ENCODE data around the gene ST7L.
A peak's percentile ranks its signal among the peaks of the same experiment; 100 is the strongest.

Gene ST7L

GRCh38 chr1:112618114-112618720, 724 bp downstream of the ST7L start:
- DNase-seq: peak; percentile 24

GRCh38 chr1:112614460-112615065, 4.4 kb downstream of the ST7L start:
- DNase-seq: no peak

GRCh38 chr1:112605633-112606327, 13.2 kb downstream of the ST7L start:
- no peak for DNase-seq

- DNase-seq: no peak
Observed at GRCh38 chr1:112603541-112603940, 15.4 kb downstream of the ST7L start.

- DNase-seq: no peak
Observed at GRCh38 chr1:112603012-112603411, 15.9 kb downstream of the ST7L start.

GRCh38 chr1:112599477-112599876, 19.5 kb downstream of the ST7L start:
- DNase-seq: no peak

GRCh38 chr1:112594208-112594876, 24.6 kb downstream of the ST7L start:
- DNase-seq: no peak

GRCh38 chr1:112589766-112590165, 29.2 kb downstream of the ST7L start:
- no peak for DNase-seq

- DNase-seq: no peak
Observed at GRCh38 chr1:112583366-112583765, 35.6 kb downstream of the ST7L start.

- DNase-seq: no peak
Observed at GRCh38 chr1:112581586-112582192, 37.3 kb downstream of the ST7L start.

GRCh38 chr1:112579801-112580510, 39.0 kb downstream of the ST7L start:
- DNase-seq: no peak

GRCh38 chr1:112576240-112576639, 42.7 kb downstream of the ST7L start:
- no peak for DNase-seq

GRCh38 chr1:112575154-112575804, 43.7 kb downstream of the ST7L start:
- no peak for DNase-seq

GRCh38 chr1:112565800-112566199, 53.1 kb downstream of the ST7L start:
- DNase-seq: no peak

- DNase-seq: no peak
Observed at GRCh38 chr1:112564081-112564480, 54.9 kb downstream of the ST7L start.

- no peak for DNase-seq
Observed at GRCh38 chr1:112563341-112563740, 55.6 kb downstream of the ST7L start.

- DNase-seq: no peak
Observed at GRCh38 chr1:112558634-112559033, 60.3 kb downstream of the ST7L start.

GRCh38 chr1:112557385-112557784, 61.6 kb downstream of the ST7L start:
- no peak for DNase-seq

GRCh38 chr1:112554411-112554810, 64.5 kb downstream of the ST7L start:
- no peak for DNase-seq

- no peak for DNase-seq
Observed at GRCh38 chr1:112549590-112549989, 69.4 kb downstream of the ST7L start.

- DNase-seq: no peak
Observed at GRCh38 chr1:112548547-112548946, 70.4 kb downstream of the ST7L start.

GRCh38 chr1:112546076-112546475, 72.9 kb downstream of the ST7L start:
- DNase-seq: no peak
